Heart left ventricle (tissue), 13 donors: ENCODE data around the gene TBRG4.

Experiments used
- CTCF ChIP-seq, 12 donors: fragments of 200-600 bp; sonication (generic) in 4 of 12; IDR thresholded peaks; one replicate each; pipeline versions ENCODE4 v1.5.0 to v1.8.0; 2018 to 2022; ENCODE audit warnings: antibody characterized with exemption in 12 of 12, mild to moderate bottlenecking in 5 of 12
- POLR2A ChIP-seq, 2 donors: fragments of 450-650 bp; IDR thresholded peaks; one replicate each; pipeline ENCODE4 v1.6.1; 2017; ENCODE audit warnings: antibody characterized with exemption in 2 of 2, mild to moderate bottlenecking in 2 of 2, moderate library complexity in 2 of 2
- donor health status: ischemic (EF 13 %, LVEDD 7.1; RV severe dilation, severe dysfunction).
- donor health status: DM: no; HTN: yes; CAD: no.
- donor health status: DM: no; HTN: no; CAD: no.
- donor health status: ischemic (EF 25% LVEDD 6.9; RV normal size, moderate dysfunction).
- donor health status: ischemic (EF 25% LVEDD 5.7; RV mildly dilated, moderate dysfunction).
- donor health status: ischemic (EF 35%, LVEDD 5.7; RV mildly dilated, moderate dysfunction).
- donor health status: nonischemic (EF 11% LVEDD 7.7; RV severe dilation, severe dysfunction).
- donor health status: DM: yes; HTN: yes; CAD: no.
- donor health status: PGD.
- donor health status: ischemic (EF 29% LVEDD 5.4; RV normal size, mild dysfunction).
- donor health status: nonischemic (EF 23%, LVEDD 6.1; RV moderate dilation, normal function).

- TF ChIP-seq CTCF (IDR thresholded peaks at IDR 0.05) = no peak
- TF ChIP-seq POLR2A (IDR thresholded peaks at IDR 0.05) = no peak
Observed at GRCh38 chr7:45072131-45073030, 39.1 kb downstream of the TBRG4 start.
